Upper lobe of left lung (tissue), 6 donors: ENCODE data around the gene CHST9. TPM values are rescaled to one million over a fixed set of nuclear protein-coding genes. Genes with fewer than 3 reads are reported as not detected.
A peak's percentile ranks its signal among the peaks of the same experiment; 100 is the strongest.

ENCODE experiments used
- ATAC-seq, 2 donors: fragments of 200-7000 bp; cut with Tn5 transposase; one replicate each; pipeline ENCODE4 v1.9.1; 2022; ENCODE audit warnings: mild to moderate bottlenecking in 2 of 2, moderate library complexity in 2 of 2; ENCODE audit not compliant: low FRiP score in 2 of 2
- DNase-seq, 2 donors: peaks; one replicate each; pipeline ENCODE4 v3.0.0-alpha.2; 2019 to 2020
- H3K27ac ChIP-seq, 4 donors: fragments of 200-600 bp; sonication (generic); one replicate each; pipeline ENCODE4 v1.5.1; 2016 to 2019
- H3K27me3 ChIP-seq, 4 donors: fragments of 200-600 bp; sonication (generic); one replicate each; pipeline ENCODE4 v1.5.1; 2017 to 2019
- H3K36me3 ChIP-seq, 4 donors: fragments of 200-600 bp; sonication (generic); one replicate each; pipeline ENCODE4 v1.5.1; 2016 to 2019
- H3K4me1 ChIP-seq, 4 donors: fragments of 200-600 bp; sonication (generic); one replicate each; pipeline ENCODE4 v1.5.1; 2018 to 2019
- H3K4me3 ChIP-seq, 4 donors: fragments of 200-600 bp; sonication (generic); one replicate each; pipeline ENCODE4 v1.5.1; 2017 to 2019; ENCODE audit warnings: mild to moderate bottlenecking in 2 of 4, moderate library complexity in 1 of 4
- H3K9me3 ChIP-seq, 4 donors: fragments of 200-600 bp; sonication (generic); one replicate each; pipeline ENCODE4 v1.5.1; 2018 to 2019
- CTCF ChIP-seq, 6 experiments: fragments of 450-650 bp in 4 of 6; fragments of 200-600 bp in 2 of 6; sonication (generic) in 2 of 6; IDR thresholded peaks; one replicate each; pipeline ENCODE4 v1.5.1; 2016 to 2019; ENCODE audit warnings: antibody characterized with exemption in 6 of 6
- EP300 ChIP-seq, 4 donors: sonication (generic); formaldehyde crosslinking; IDR thresholded peaks; one replicate each; pipeline ENCODE4 v1.5.1; 2017; ENCODE audit warnings: antibody characterized with exemption in 4 of 4, control low read depth in 2 of 4
- POLR2A ChIP-seq, 4 donors: fragments of 450-650 bp; IDR thresholded peaks; one replicate each; pipeline ENCODE4 v1.5.1; 2016 to 2017; ENCODE audit warnings: antibody characterized with exemption in 4 of 4, mild to moderate bottlenecking in 2 of 4
- POLR2AphosphoS5 ChIP-seq, 2 donors: sonication (generic); formaldehyde crosslinking; IDR thresholded peaks; one replicate each; pipeline ENCODE4 v1.5.1; 2017; ENCODE audit warnings: antibody characterized with exemption in 2 of 2
- WGBS, 2 donors: methylation state at CpG; one replicate each; pipeline ENCODE4 v1.1.5; 2017 to 2018; 5-methylcytosine and 5-hydroxymethylcytosine counted together
- total RNA-seq, 6 donors: library from RNA; depleted of rRNA in 4 of 6; stranded (reverse); fragments of >200 nt in 4 of 6; gene quantifications; one replicate each; pipeline versions ENCODE4 v1.1.0 to v1.2.1, GENCODE V29; 2016 to 2021
- donor health status: DM: no; HTN: no; CAD: no; lungs with moderate emphysema.
- donor health status: DM: no; HTN: yes; CAD: no; lungs with severe emphysema.

CHST9 gene
- total RNA-seq, 6 donors from 2014 or later, result 0.20 to 44.9 (median 2.1) TPM

GRCh38 chr18:27045342-27045741, 139.8 kb downstream of the CHST9 start:
- Histone ChIP-seq H3K36me3 (no peaks in the 10 kb centered on the region), H3K4me3 (no peak overlapping the region), H3K27me3 (no peaks in the 10 kb centered on the region), H3K27ac (no peak overlapping the region), H3K9me3 (no peaks in the 10 kb centered on the region), H3K4me1 (no peaks in the 10 kb centered on the region)
- 91 to 92% methylated on average over 3 of the region's 3 CpGs for WGBS, 2 donors
- no peak for DNase-seq
- no peak for ATAC-seq
- TF ChIP-seq POLR2A (IDR thresholded peaks at IDR 0.05) (no peak), CTCF (IDR thresholded peaks at IDR 0.05) (no peak), EP300 (IDR thresholded peaks at IDR 0.05) (no peak), POLR2AphosphoS5 (IDR thresholded peaks at IDR 0.05) (no peak)

- Histone ChIP-seq H3K36me3 (no peaks in the 10 kb centered on the region), H3K4me3 (no peak overlapping the region), H3K27ac (no peak overlapping the region), H3K27me3 (no peaks in the 10 kb centered on the region), H3K9me3 (no peaks in the 10 kb centered on the region), H3K4me1 (no peaks in the 10 kb centered on the region)
- TF ChIP-seq POLR2AphosphoS5 (IDR thresholded peaks at IDR 0.05), result no peak
- TF ChIP-seq CTCF (IDR thresholded peaks at IDR 0.05), result no peak
- no peak for TF ChIP-seq EP300 (IDR thresholded peaks at IDR 0.05)
- TF ChIP-seq POLR2A (IDR thresholded peaks at IDR 0.05), result no peak
- no peak for DNase-seq
- ATAC-seq, result no peak
Observed at GRCh38 chr18:27042177-27042576, 142.9 kb downstream of the CHST9 start.

GRCh38 chr18:27040796-27041195, 144.3 kb downstream of the CHST9 start:
- no peak for ATAC-seq
- Histone ChIP-seq H3K27me3 (no peaks in the 10 kb centered on the region), H3K4me1 (no peaks in the 10 kb centered on the region), H3K4me3 (no peak overlapping the region), H3K27ac (no peak overlapping the region), H3K9me3 (no peaks in the 10 kb centered on the region), H3K36me3 (no peaks in the 10 kb centered on the region)
- WGBS, 2 donors, result 83 to 86% methylated on average over 2 of the region's 2 CpGs
- no peak for TF ChIP-seq CTCF (IDR thresholded peaks at IDR 0.05)
- TF ChIP-seq POLR2AphosphoS5 (IDR thresholded peaks at IDR 0.05), result no peak
- DNase-seq, result no peak

GRCh38 chr18:27033722-27034121, 151.4 kb downstream of the CHST9 start:
- Histone ChIP-seq H3K27ac (no peak overlapping the region), H3K27me3 (no peaks in the 10 kb centered on the region), H3K36me3 (no peaks in the 10 kb centered on the region), H3K4me3 (no peak overlapping the region), H3K9me3 (no peaks in the 10 kb centered on the region), H3K4me1 (no peaks in the 10 kb centered on the region)
- TF ChIP-seq CTCF (IDR thresholded peaks at IDR 0.05), result no peak
- TF ChIP-seq EP300 (IDR thresholded peaks at IDR 0.05), result no peak
- no peak for TF ChIP-seq POLR2AphosphoS5 (IDR thresholded peaks at IDR 0.05)
- TF ChIP-seq POLR2A (IDR thresholded peaks at IDR 0.05), result no peak
- DNase-seq, result no peak
- ATAC-seq, result no peak
- 68 to 70% methylated on average over 5 of the region's 5 CpGs for WGBS, 2 donors

- Histone ChIP-seq H3K27ac (no peak overlapping the region), H3K27me3 (no peaks in the 10 kb centered on the region), H3K36me3 (no peaks in the 10 kb centered on the region), H3K4me1 (no peaks in the 10 kb centered on the region), H3K4me3 (no peak overlapping the region), H3K9me3 (no peaks in the 10 kb centered on the region)
- WGBS, 2 donors, result 72 to 77% methylated on average over 9 of the region's 9 CpGs
- TF ChIP-seq EP300 (IDR thresholded peaks at IDR 0.05), result no peak
- peak in 1 of 2 donors; percentile 33 for DNase-seq
- no peak for ATAC-seq
Observed at GRCh38 chr18:27030421-27030820, 154.7 kb downstream of the CHST9 start.
